ENCODE measurements around the gene CSNK1D. TPM values are rescaled to one million over a fixed set of nuclear protein-coding genes. Genes with fewer than 3 reads are reported as not detected.
A peak's percentile ranks its signal among the peaks of the same experiment; 100 is the strongest.
"Not testable (repeated sequence)": the region's sequence is repeated elsewhere in the genome, so short reads cannot be mapped to it uniquely, and the experiment has no call there.

The CSNK1D gene
- total RNA-seq, 1 donor from 2014 or later = 41.5 TPM

GRCh38 chr17:82194765-82195164 is 78.7 kb downstream of the CSNK1D start:
- Mint-ChIP-seq H3K4me1 (no peaks in the 10 kb centered on the region), H3K27me3 (ENCODE audit: insufficient read depth, low read depth) (peaks cover 6% of the 10 kb centered on the region), H3K4me3 (no peak overlapping the region), H3K9me3 (no peaks in the 10 kb centered on the region), H3K27ac (no peak overlapping the region), H3K36me3 (peaks cover 33% of the 10 kb centered on the region)
- no peaks in the 10 kb centered on the region for H3K4me1 ChIP-seq
- no peaks in the 10 kb centered on the region for H3K27me3 ChIP-seq
- H3K9me3 ChIP-seq (ENCODE audit: low read depth) = no peaks in the 10 kb centered on the region
- TF ChIP-seq, protein P1, sequence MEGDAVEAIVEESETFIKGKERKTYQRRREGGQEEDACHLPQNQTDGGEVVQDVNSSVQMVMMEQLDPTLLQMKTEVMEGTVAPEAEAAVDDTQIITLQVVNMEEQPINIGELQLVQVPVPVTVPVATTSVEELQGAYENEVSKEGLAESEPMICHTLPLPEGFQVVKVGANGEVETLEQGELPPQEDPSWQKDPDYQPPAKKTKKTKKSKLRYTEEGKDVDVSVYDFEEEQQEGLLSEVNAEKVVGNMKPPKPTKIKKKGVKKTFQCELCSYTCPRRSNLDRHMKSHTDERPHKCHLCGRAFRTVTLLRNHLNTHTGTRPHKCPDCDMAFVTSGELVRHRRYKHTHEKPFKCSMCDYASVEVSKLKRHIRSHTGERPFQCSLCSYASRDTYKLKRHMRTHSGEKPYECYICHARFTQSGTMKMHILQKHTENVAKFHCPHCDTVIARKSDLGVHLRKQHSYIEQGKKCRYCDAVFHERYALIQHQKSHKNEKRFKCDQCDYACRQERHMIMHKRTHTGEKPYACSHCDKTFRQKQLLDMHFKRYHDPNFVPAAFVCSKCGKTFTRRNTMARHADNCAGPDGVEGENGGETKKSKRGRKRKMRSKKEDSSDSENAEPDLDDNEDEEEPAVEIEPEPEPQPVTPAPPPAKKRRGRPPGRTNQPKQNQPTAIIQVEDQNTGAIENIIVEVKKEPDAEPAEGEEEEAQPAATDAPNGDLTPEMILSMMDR (IDR thresholded peaks at IDR 0.05) = no peak
- TF ChIP-seq EZH2phosphoT487 (IDR thresholded peaks at IDR 0.05) = no peak
- no peak for TF ChIP-seq EZH2 (IDR thresholded peaks at IDR 0.05)
- no peak overlapping the region for H3K9ac ChIP-seq
- H3K4me3 ChIP-seq = no peak overlapping the region
- no peak overlapping the region for H2AFZ ChIP-seq (replicated peaks)
- H4K20me1 ChIP-seq (ENCODE audit: low read depth) = no peaks in the 10 kb centered on the region
- no peaks in the 10 kb centered on the region for H3F3A ChIP-seq (ENCODE audit: low read depth)
- H3K79me2 ChIP-seq (ENCODE audit: low read depth) = no peaks in the 10 kb centered on the region
- no peak overlapping the region for H3K27ac ChIP-seq
- H3K36me3 ChIP-seq = no peaks in the 10 kb centered on the region
- no peak for DNase-seq (ENCODE audit: low spot score)
- no peak overlapping the region for H3K4me2 ChIP-seq

- TF ChIP-seq, protein P1 (IDR thresholded peaks at IDR 0.05) = no peak
- TF ChIP-seq EZH2phosphoT487 (IDR thresholded peaks at IDR 0.05) (no peak), EZH2 (IDR thresholded peaks at IDR 0.05) (no peak)
- no peaks in the 10 kb centered on the region for H3K9me3 ChIP-seq (ENCODE audit: low read depth)
- no peak overlapping the region for H3K4me3 ChIP-seq
- no peaks in the 10 kb centered on the region for H3K4me1 ChIP-seq
- Mint-ChIP-seq H3K27me3 (ENCODE audit: insufficient read depth, low read depth) (peaks cover 6% of the 10 kb centered on the region), H3K9me3 (no peaks in the 10 kb centered on the region), H3K4me1 (no peaks in the 10 kb centered on the region), H3K27ac (peak overlapping the region; percentile 15), H3K36me3 (peaks cover 31% of the 10 kb centered on the region), H3K4me3 (no peak overlapping the region)
- H3K9ac ChIP-seq = no peak overlapping the region
- no peak overlapping the region for H2AFZ ChIP-seq (replicated peaks)
- no peak for DNase-seq (ENCODE audit: low spot score)
- H3K27ac ChIP-seq = no peak overlapping the region
- no peaks in the 10 kb centered on the region for H3K79me2 ChIP-seq (ENCODE audit: low read depth)
- H3K4me2 ChIP-seq = no peak overlapping the region
- H3K27me3 ChIP-seq = no peaks in the 10 kb centered on the region
- no peaks in the 10 kb centered on the region for H3K36me3 ChIP-seq
- no peaks in the 10 kb centered on the region for H3F3A ChIP-seq (ENCODE audit: low read depth)
- no peaks in the 10 kb centered on the region for H4K20me1 ChIP-seq (ENCODE audit: low read depth)
Observed at GRCh38 chr17:82193520-82194220, 79.8 kb downstream of the CSNK1D start.

DNA sequence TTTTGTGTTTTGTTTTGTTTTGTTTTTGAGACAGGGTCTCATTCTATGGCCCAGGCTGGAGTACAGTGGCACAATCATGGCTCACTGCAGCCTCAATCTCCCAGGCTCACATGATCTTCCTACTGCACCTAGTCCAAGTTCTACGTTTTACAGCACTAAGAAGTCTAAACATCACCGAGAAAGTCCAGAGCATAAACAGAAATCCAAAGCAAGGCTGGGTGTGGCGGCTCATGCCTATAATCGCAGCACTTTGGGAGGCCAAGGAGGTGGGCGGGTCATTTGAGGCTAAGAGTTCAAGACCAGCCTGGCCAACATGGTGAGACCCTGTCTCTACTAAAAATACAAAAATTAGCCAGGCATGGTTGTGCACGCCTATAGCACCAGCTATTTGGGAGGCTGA is 80.5 kb downstream of the CSNK1D start:
- not testable (repeated sequence) for H3K4me1 ChIP-seq; H3K27me3 ChIP-seq; H3K4me1 Mint-ChIP-seq; H3F3A ChIP-seq (ENCODE audit: low read depth); H3K4me2 ChIP-seq; H4K20me1 ChIP-seq (ENCODE audit: low read depth); H3K27ac Mint-ChIP-seq; H3K27ac ChIP-seq; H3K36me3 ChIP-seq; H3K4me3 Mint-ChIP-seq; H3K9ac ChIP-seq; H2AFZ ChIP-seq (replicated peaks); DNase-seq (ENCODE audit: low spot score); H3K27me3 Mint-ChIP-seq (ENCODE audit: insufficient read depth, low read depth); H3K9me3 Mint-ChIP-seq; H3K79me2 ChIP-seq (ENCODE audit: low read depth); H3K4me3 ChIP-seq; H3K9me3 ChIP-seq (ENCODE audit: low read depth)
- H3K36me3 Mint-ChIP-seq = peaks cover 26% of the 10 kb centered on the region

Small RNAs within 50 kb of the gene (microRNA-seq; reads per million reads assigned to microRNA genes)
- gene MIR6787 = not detected

Other genes with a start within 250 kb of the CSNK1D start
- gene RAC3, start 242.0 kb downstream of the CSNK1D start, total RNA-seq (ENCODE audit: low replicate concordance) = 31.6 and 81.2 TPM in 2 replicates
- 36.5 and 64.9 TPM in 2 replicates for gene DCXR, start 236.0 kb downstream of the CSNK1D start, total RNA-seq (ENCODE audit: low replicate concordance)
- gene RFNG, start 221.9 kb downstream of the CSNK1D start, total RNA-seq (ENCODE audit: low replicate concordance) = 13.6 and 41.0 TPM in 2 replicates
- gene GPS1, start 221.8 kb downstream of the CSNK1D start, total RNA-seq (ENCODE audit: low replicate concordance) = 86.6 and 174 TPM in 2 replicates
- gene DUS1L, start 207.9 kb downstream of the CSNK1D start, total RNA-seq (ENCODE audit: low replicate concordance) = 54.5 and 76.6 TPM in 2 replicates
- gene FASN, start 175.5 kb downstream of the CSNK1D start, total RNA-seq (ENCODE audit: low replicate concordance) = 77.9 and 266 TPM in 2 replicates
- 15.0 and 29.8 TPM in 2 replicates for gene CCDC57, start 60.9 kb downstream of the CSNK1D start, total RNA-seq (ENCODE audit: low replicate concordance)
- 21.0 and 82.9 TPM in 2 replicates for gene SLC16A3, start 44.7 kb downstream of the CSNK1D start, total RNA-seq (ENCODE audit: low replicate concordance)
- 0.62 TPM in 1 of 2 replicates, not detected in the other for gene CD7, start 43.9 kb upstream of the CSNK1D start, total RNA-seq (ENCODE audit: low replicate concordance)
- gene SECTM1, start 60.1 kb upstream of the CSNK1D start, total RNA-seq (ENCODE audit: low replicate concordance) = 0.12 TPM in 1 of 2 replicates, not detected in the other
- gene TEX19, start 85.5 kb upstream of the CSNK1D start, total RNA-seq (ENCODE audit: low replicate concordance) = 0.19 TPM in 1 of 2 replicates, not detected in the other
- gene UTS2R, start 98.1 kb upstream of the CSNK1D start, total RNA-seq (ENCODE audit: low replicate concordance) = 0.46 TPM in 1 of 2 replicates, not detected in the other
- gene HEXD, start 144.6 kb upstream of the CSNK1D start, total RNA-seq (ENCODE audit: low replicate concordance) = 22.3 and 41.8 TPM in 2 replicates
- 26.8 and 34.2 TPM in 2 replicates for gene OGFOD3, start 144.9 kb upstream of the CSNK1D start, total RNA-seq (ENCODE audit: low replicate concordance)
- 75.1 and 87.9 TPM in 2 replicates for gene CYBC1, start 177.1 kb upstream of the CSNK1D start, total RNA-seq (ENCODE audit: low replicate concordance)
- 154 and 166 TPM in 2 replicates for gene NARF, start 185.0 kb upstream of the CSNK1D start, total RNA-seq (ENCODE audit: low replicate concordance)
- gene FOXK2, start 246.0 kb upstream of the CSNK1D start, total RNA-seq (ENCODE audit: low replicate concordance) = 28.1 and 45.9 TPM in 2 replicates